CD4-positive, alpha-beta T cell treated with Interleukin-1 beta for 1 hour (primary cell): ENCODE measurements around the gene NRG4.
"Not testable (repeated sequence)": the region's sequence is repeated elsewhere in the genome, so short reads cannot be mapped to it uniquely, and the experiment has no call there.

ENCODE experiments used
- DNase-seq, 2 donors: peaks; one replicate each; pipeline ENCODE4 v3.0.0-alpha.2; 2020 to 2022

Gene NRG4

GRCh38 chr15:75992897-75993296, 19.3 kb downstream of the NRG4 start:
- DNase-seq, result no peak

- DNase-seq, result no peak
Measured at GRCh38 chr15:75989875-75990274, 22.3 kb downstream of the NRG4 start.

GRCh38 chr15:75989045-75989444, 23.2 kb downstream of the NRG4 start:
- DNase-seq, result no peak

GRCh38 chr15:75985971-75986370, 26.3 kb downstream of the NRG4 start:
- no peak for DNase-seq

GRCh38 chr15:75984706-75985105, 27.5 kb downstream of the NRG4 start:
- not testable (repeated sequence) for DNase-seq

- DNase-seq, result no peak
Measured at GRCh38 chr15:75982468-75982867, 29.8 kb downstream of the NRG4 start.

GRCh38 chr15:75981149-75981815, 30.9 kb downstream of the NRG4 start:
- no peak for DNase-seq

GRCh38 chr15:75976766-75977165, 35.5 kb downstream of the NRG4 start:
- DNase-seq, result not testable (repeated sequence)

GRCh38 chr15:75966073-75966472, 46.2 kb downstream of the NRG4 start:
- DNase-seq, result no peak

GRCh38 chr15:75961331-75961730, 50.9 kb downstream of the NRG4 start:
- no peak for DNase-seq

- no peak for DNase-seq
Measured at GRCh38 chr15:75955720-75956119, 56.5 kb downstream of the NRG4 start.

GRCh38 chr15:75952525-75952924, 59.7 kb downstream of the NRG4 start:
- no peak for DNase-seq

- DNase-seq, result no peak
Measured at GRCh38 chr15:75948761-75949296, 63.4 kb downstream of the NRG4 start.

- no peak for DNase-seq
Measured at GRCh38 chr15:75947092-75947491, 65.1 kb downstream of the NRG4 start.

- no peak for DNase-seq
Measured at GRCh38 chr15:75945953-75946352, 66.3 kb downstream of the NRG4 start.

- DNase-seq, result no peak
Measured at GRCh38 chr15:75943713-75944215, 68.5 kb downstream of the NRG4 start.

GRCh38 chr15:75943246-75943645, 69.0 kb downstream of the NRG4 start:
- DNase-seq, result no peak

GRCh38 chr15:75942464-75942863, 69.8 kb downstream of the NRG4 start:
- no peak for DNase-seq

- DNase-seq, result no peak
Measured at GRCh38 chr15:75930866-75931265, 81.4 kb downstream of the NRG4 start.

- no peak for DNase-seq
Measured at GRCh38 chr15:75929799-75930565, 82.2 kb downstream of the NRG4 start.

GRCh38 chr15:75928680-75929608, 83.3 kb downstream of the NRG4 start:
- DNase-seq, result no peak

GRCh38 chr15:75927601-75928000, 84.6 kb downstream of the NRG4 start:
- no peak for DNase-seq

- DNase-seq, result no peak
Measured at GRCh38 chr15:75926931-75927330, 85.3 kb downstream of the NRG4 start.
